Fibroblast of skin of left biceps (primary cell): Measurements from ENCODE around the gene DDN.

Experiments used
- DNase-seq, 2 experiments: peaks; one replicate each; pipeline ENCODE4 v3.0.0-alpha.2; 2013; ENCODE audit warnings: low read depth in 2 of 2

DDN gene

DNA sequence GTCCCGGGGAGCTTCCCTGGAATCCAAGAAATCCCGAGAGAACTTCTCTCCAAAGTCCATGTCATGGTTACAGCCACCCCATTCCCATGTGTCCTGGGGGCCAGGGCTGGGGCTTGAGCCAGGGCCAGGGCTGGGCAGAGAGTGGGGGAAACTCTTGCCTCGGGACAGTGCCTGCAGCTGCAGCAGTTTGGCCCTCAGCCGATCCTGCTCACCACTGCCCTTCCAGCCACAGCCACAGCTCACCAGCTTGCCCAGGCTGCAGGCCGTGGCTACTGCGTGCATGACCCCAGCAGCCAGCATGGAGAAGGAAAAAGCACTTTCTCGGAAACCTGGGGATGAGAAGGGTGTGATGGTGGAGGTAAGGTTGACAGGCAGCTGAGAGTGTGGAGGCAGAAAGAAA is 31.2 kb downstream of the DDN start:
- no peak for DNase-seq

DNA sequence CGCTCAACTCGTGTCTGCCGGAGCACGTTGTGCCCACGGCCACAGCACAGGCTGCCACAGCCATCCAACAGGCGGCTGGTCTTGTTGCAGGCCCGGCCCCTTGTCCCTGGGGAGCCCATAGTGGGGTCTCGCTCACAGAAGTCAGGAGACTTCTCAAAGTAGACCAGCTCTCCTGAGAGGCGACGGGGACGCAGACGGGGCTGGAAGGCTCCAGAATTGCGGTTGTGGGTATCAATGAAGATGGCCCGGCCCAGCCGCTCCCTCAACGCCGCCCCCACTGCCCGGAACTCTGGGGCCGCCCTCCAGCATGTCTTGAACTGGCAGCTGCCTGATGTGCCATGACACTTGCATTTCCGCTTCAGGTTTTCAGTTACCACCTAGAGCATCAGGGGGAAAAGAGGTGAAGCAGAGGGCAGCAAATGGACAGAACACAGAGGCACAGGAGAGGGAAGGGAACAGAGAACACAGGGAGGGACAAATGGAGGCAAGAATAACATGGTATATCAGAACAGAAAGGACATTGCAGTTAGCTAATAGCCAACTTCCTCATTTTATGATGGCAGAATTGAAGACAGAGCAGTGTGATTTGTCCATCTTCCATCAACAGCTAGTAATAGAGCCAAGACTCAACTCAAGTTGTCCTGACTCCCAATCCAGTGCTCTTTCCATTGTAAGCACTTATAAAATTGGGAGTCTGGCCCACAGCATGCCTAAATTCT is 32.8 kb downstream of the DDN start:
- no peak for DNase-seq

DNA sequence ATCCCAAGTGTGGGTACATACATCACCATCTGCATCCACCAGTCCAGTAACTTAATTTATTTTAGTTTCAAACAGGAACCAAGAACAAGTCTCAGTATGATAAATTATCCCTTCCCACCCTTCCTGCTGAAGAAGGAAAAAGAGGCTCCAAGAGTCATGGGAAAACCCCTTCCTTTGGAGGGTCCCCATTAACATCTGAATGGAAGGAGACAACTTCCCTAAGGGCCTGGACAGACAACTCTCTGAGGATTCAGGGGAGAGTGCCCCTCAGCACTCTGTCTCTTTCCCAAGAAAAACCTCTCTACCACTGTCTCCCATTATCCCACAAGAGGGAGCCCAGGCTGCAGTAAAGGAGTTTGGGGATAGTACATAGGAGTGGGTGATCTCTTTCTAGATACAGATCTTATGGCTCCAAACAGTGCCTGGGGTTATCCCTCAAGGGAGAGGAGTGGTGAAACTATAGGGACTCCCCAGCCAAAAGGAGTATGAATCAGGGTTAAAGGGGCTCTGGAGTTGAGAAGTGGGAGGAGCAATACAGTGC is 33.8 kb downstream of the DDN start:
- DNase-seq: no peak

DNA sequence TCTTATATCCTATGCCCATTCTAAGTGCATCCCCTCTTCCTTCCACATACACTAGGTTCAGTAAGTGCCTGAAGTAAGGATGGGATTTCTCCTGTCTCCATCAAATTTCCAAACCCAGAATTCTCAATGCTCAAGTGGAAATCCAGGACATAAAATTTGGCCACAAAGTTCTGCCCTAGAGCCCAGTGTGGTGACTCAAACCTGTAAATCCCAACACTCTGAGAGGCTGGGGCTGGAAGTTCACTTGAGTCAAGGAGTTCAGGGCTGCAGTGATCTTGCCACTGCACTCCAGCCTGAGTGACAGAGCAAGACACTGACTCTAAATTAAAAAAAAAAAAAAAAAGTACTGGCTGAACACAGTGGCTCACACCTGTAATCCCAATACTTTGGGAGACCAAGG is 37.4 kb downstream of the DDN start:
- no peak for DNase-seq

DNA sequence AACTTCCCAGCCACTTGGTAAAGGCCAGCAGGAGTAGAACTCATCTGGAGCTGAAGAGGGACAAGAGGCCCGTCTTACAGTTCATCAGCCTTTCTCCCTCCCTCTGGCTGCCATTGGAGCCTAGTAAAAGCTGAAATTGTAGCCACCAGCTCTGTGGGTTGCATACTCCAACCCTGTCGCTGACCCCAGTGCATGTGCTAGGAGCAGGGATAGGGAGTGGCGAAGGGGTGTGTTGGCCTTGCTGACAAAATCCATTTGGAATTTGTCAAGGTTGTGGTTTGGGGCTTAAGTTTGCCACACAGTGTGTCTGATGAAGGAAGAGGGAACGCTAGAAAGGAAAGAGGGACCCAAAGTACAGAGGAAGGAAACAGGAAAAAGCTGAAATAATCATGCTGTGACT is 37.8 kb downstream of the DDN start:
- DNase-seq: no peak

DNA sequence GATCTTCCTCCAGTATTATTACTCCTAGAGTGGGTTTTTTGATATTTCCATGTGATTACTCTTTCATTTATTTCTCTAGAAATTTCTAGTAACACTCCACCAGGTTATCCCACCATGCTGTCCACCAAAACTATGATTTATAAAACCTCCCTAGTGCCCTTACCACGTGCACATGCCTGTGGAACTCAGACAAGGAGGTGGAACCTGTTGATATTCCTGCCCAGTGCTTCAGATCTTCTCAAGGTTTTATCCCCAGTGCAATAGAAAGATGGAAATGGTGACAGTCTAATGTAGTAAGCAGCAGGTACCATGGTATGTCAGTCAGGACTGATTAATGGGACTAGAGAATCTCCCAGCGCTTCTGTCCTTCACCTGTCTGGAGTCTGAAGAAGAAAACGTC is 38.3 kb downstream of the DDN start:
- DNase-seq: no peak

DNA sequence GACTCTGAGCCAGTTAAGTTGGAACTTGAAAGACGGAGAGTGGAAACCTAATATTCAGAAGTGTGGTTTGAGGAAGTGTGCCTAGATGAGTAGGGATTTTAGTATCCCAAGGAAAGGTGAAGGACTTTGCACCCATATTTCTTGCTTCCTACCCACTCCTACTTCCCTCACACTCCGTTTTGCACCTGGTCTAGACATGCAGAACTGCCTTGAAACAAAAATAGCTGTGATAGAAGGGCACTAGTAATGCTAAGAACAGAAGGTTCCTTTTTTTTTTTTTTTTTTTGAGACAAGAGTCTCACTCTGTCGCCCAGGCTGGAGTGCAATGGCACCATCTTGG is 41.2 kb downstream of the DDN start:
- DNase-seq: no peak

DNA sequence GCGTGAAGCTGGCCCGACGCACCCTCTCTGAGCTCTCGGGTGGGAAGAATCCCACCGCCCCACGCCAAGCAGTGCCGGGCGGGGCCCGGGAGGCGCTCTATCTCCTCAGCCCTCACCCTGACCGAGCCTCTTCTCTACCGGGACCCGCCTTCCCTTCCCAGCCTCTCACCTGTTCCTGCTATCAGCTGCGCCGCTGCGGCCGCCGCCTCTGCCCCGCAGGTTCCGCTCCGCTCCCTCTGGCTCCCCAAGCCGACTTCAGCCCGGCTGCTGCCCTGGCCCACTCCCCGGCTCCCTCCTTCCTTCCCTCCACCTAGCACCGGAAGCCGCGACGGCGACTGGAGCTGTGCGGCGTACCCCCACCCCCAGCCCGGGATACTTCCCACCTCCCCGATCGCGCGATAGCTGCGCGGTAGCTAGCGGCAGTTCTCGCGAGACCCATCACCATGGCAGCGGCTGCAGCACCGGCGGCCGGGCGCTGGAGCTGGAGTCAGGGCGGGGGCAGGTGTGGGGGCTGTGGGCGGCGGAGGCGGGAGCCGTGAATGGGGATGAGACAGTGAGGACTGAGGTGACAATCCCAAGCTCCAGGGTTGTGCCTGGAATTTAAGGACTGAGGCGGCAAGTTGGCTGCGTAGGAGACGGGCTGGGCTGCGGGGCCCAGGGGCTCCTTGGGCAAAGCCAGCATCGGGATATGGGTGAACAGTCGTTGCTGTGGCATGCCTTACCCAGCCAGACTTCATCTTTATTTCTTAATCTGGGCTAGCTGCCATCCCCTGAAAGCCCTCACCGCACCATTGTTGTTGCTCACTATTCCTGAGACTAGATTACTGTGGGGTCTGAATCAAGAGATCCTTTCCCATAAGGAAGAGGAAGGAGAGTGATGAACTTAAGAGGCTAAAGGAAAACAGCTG is 41.8 kb downstream of the DDN start, which contains the start of gene ARF3:
Gene ARF3, minus strand, starts transcription at position 347 of the 908 bp plus-strand sequence. CDS start 16,392 bp downstream, outside the sequence.
- DNase-seq: peak; percentile 73 to 77

DNA sequence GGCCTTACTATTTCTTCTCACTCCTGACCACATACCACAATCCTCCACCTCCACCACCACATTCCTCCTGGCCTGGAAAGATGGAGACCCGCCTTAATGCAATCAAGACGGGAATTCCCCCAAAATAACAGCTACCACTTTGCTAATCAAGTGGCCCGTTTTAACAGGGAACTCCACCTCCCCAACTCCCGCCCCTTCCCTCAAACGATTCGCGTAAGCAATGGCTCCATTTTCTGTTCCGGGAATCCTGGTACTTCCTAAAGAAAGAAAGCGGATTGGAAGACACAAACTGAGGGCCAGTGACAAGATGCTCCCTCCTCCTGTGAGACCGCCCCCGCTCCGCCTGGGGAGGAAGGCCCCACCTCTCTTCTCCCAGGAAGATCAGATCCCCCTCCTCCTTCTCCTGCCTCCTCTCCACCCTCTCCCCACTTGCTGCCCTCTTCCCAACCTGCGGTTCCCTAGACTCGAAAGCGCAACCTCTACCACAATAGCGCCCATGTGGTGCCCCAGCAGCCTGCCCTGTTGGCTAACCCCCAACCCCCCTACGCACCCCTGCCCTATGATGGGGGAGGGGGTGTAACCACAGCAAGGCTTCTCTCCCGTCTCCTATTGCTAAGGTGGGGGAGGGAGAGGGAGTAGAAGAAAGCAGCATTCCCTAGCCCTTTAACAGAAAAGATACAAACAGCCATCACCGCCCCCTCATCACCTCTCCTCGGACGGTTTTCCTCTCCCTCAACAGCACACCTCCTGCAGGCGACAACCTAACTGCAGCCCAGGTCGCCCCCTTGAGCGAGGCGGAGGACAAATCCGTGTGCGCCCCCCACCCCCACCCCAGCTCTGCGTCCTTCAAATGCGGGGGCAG is 42.7 kb downstream of the DDN start:
- DNase-seq: peak; percentile 83 to 85

DNA sequence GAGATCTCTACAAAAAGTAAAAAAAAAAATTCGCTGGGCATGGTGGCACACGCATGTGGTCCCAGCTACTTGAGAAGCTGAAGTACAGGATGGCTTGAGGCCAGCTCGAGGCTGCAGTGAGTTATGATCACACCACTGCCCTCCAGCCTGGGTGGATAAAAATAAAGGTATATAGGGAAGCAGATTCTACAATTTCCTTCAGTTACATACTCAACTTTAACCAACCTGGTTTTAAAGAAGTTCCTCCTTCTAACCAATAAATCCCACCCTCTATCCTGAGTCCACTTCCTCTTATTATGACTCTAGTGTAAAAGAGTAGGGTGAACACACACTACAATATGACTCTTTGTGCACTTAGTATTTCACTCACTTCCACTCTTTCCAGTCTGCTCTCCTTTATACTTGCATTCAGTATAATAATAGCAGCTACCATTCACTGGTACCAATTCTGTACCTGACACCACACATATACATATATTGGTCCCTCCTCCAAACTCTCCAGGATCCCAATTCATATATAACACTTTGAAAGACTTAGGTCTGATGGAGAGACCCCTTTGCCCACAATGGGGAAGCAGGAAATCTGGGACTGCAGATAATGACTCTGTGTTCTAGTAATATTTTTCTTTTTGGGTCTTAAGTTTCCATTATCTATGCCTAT is 44.2 kb downstream of the DDN start:
- DNase-seq: no peak

DNA sequence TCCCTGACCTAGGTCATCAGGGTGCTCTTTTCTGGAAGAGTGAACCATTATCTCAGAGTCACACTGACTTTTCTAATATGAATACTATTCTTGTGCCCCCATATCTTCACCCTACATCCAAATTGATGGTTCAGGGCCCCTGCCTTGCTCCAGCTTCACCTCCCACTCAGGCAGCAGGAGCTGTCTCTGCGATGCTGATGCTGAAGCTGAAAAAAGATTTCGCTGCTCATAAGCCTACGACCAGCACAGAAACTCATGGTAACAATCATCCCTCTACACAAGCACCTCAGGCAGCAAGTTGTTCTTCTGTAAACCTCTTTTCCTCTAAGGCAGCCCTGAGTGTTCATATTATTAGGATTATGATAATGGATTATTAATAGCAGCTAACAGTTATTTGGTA is 45.1 kb downstream of the DDN start:
- DNase-seq: no peak

DNA sequence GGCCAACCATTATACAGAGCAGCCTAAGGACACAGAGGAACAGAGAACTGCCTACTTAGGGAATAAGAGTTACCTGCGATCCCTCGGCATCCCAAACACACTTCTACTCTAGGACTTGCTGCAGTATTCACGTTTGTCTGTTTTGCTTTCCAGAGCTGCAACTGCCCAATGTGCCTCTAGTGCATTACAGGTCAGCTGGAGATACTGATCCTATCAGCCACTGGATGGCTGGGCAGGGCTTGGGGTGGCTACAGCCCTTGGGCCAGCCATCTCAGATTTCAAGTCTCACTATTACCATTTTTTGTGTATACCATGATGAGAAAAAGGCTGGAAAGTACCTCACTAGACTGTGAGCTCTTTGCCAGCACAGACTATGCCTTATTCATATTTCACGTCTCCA is 46.5 kb downstream of the DDN start:
- no peak for DNase-seq

DNA sequence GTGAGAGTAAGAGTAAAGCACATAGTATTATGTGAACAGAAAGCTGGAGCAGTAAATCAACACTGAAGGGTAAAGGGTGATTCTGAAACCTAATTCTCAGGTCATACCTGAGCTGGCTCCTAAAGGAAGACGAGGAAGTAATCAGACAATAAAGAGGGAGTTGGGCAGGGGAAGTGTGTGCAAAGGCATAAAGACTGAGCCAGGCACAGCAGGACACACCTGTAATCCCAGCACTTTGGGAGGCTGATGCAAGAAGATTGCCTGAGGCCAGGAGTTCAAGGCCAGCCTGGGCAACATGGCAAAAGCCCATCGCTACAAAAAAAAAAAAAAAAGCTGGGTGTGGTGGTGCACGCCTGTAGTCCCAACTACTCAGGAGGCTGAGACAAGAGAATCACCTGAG is 51.4 kb downstream of the DDN start:
- DNase-seq: no peak

DNA sequence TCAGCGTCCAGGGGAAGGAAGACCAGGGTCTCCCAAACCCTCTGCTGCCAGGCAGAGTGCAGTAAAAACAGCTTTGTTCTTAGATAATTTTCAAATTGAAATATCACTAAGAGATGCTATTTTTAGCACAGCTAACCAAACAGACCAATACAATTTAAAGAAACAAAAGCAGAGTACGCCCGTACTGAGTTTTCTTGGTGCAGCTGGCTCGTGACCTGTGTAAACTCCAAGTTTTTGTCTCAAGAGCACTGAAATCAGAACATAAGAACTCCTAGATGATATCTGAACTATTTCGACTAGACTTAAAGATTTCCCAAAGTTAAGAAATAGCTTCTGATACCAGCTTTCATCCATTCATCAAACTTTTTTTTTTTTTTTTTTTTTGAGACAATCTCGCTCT is 52.2 kb downstream of the DDN start:
- no peak for DNase-seq

DNA sequence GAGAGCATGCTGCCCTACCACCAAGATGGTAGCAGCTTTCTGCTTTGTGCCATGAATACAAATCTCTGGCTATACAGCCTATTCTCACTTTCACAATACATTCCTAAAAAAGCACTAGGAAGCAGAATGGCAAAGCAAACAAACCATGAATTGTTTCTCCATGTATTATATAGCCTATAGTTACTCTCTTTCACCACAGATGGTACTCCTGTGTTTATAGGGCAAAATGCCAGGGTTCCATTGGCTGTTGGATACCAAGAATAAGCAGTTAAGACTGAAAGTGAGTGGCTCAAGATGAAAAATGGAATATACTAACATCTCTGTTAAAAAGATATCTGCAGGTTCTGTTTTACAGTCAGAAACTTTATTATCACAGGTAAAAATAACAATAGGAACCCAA is 53.0 kb downstream of the DDN start:
- no peak for DNase-seq
